ENCODE measurements around the gene MAPK8. TPM values are rescaled to one million over a fixed set of nuclear protein-coding genes. Genes with fewer than 3 reads are reported as not detected.

MAPK8 gene
- polyA plus RNA-seq, 3 donors: 18.4 to 21.1 (median 18.5) TPM

DNA sequence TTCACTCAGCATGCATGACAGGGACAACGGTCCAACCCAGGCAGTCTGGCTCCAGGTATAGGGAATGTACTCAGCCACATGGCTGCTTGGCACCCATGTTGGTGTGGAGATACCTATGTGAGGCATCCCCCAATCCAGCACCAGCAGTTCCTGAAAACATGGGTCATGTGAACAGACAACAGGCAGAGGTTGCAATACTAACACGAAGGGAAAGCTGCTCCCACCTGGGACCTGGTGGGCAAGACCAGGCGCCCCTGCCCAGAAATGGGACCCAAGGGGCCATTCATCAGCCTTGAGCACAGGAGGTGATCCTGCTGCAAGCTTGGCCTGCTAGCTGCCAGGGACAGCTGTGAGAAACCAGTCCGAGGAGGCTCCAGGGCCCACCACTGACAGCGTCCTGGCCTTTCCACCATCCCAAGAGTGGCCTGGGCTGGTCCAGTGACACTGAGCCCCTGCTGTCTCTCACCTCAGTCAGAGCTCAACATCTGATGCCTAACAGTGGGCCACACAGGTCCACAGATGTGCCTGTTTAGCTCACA, 156.1 kb downstream of the MAPK8 start:
- Histone ChIP-seq H3K9me3 (replicated peaks in 1 of 2; ENCODE audit: control insufficient read depth in 1 of 2, insufficient read depth in 1 of 2, low read length in 2 of 2) (no peaks in the 10 kb centered on the region), H3K9ac (ENCODE audit: insufficient read depth, low read length, poor library complexity, severe bottlenecking) (no peak overlapping the region), H3K4me3 (replicated peaks in 1 of 3; ENCODE audit: low read depth in 2 of 3, low read length in 3 of 3) (no peak overlapping the region), H4K20me1 (ENCODE audit: insufficient read depth, low read length) (no peaks in the 10 kb centered on the region), H3K4me1 (ENCODE audit: control insufficient read depth in 1 of 2, insufficient read depth in 2 of 2, low read length in 2 of 2) (peaks cover 7 to 10% of the 10 kb centered on the region in 2 donors), H2AFZ (ENCODE audit: insufficient read depth, low read depth, low read length, poor library complexity, severe bottlenecking) (no peak overlapping the region), H3K4me2 (replicated peaks; ENCODE audit: extremely low read depth, low read length, poor library complexity, severe bottlenecking) (no peak overlapping the region), H3K27ac (ENCODE audit: low read depth in 1 of 2, low read length in 2 of 2) (no peak overlapping the region), H3K36me3 (replicated peaks in 1 of 2; ENCODE audit: control insufficient read depth in 1 of 2, insufficient read depth in 2 of 2, low read length in 2 of 2) (no peaks in the 10 kb centered on the region), H3K27me3 (ENCODE audit: control insufficient read depth in 2 of 2, insufficient read depth in 2 of 2, low read length in 2 of 2) (no peaks in the 10 kb centered on the region), H3K79me2 (ENCODE audit: insufficient read depth, low read length) (no peaks in the 10 kb centered on the region)
- H3K4me3 Mint-ChIP-seq: no peak overlapping the region
- TF ChIP-seq, protein P1, sequence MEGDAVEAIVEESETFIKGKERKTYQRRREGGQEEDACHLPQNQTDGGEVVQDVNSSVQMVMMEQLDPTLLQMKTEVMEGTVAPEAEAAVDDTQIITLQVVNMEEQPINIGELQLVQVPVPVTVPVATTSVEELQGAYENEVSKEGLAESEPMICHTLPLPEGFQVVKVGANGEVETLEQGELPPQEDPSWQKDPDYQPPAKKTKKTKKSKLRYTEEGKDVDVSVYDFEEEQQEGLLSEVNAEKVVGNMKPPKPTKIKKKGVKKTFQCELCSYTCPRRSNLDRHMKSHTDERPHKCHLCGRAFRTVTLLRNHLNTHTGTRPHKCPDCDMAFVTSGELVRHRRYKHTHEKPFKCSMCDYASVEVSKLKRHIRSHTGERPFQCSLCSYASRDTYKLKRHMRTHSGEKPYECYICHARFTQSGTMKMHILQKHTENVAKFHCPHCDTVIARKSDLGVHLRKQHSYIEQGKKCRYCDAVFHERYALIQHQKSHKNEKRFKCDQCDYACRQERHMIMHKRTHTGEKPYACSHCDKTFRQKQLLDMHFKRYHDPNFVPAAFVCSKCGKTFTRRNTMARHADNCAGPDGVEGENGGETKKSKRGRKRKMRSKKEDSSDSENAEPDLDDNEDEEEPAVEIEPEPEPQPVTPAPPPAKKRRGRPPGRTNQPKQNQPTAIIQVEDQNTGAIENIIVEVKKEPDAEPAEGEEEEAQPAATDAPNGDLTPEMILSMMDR (IDR thresholded peaks at IDR 0.05): no peak
- H3K27ac Mint-ChIP-seq: no peak overlapping the region
- H3K9me3 Mint-ChIP-seq: peaks cover 0 to 3% (median 0%) of the 10 kb centered on the region in 7 donors
- peaks cover 4% of the 10 kb centered on the region for H3K4me1 Mint-ChIP-seq
- no peaks in the 10 kb centered on the region for H3K36me3 Mint-ChIP-seq
- H3K27me3 Mint-ChIP-seq (ENCODE audit: low read depth in 3 of 3): peaks cover 3 to 13% (median 9%) of the 10 kb centered on the region in 3 donors
- peak in 1 of 3 donors; percentile 1 for DNase-seq
- intact Hi-C loops (cut with micrococcal nuclease): no loop called here
- WGBS (ENCODE audit: insufficient coverage): 88% methylated on average over 5 of the region's 5 CpGs

- Histone ChIP-seq H3K36me3 (replicated peaks in 1 of 2; ENCODE audit: control insufficient read depth in 1 of 2, insufficient read depth in 2 of 2, low read length in 2 of 2) (no peaks in the 10 kb centered on the region), H3K27me3 (ENCODE audit: control insufficient read depth in 2 of 2, insufficient read depth in 2 of 2, low read length in 2 of 2) (no peaks in the 10 kb centered on the region), H3K4me2 (replicated peaks; ENCODE audit: extremely low read depth, low read length, poor library complexity, severe bottlenecking) (no peak overlapping the region), H3K27ac (ENCODE audit: low read depth in 1 of 2, low read length in 2 of 2) (no peak overlapping the region), H3K4me1 (ENCODE audit: control insufficient read depth in 1 of 2, insufficient read depth in 2 of 2, low read length in 2 of 2) (peaks cover 7 to 9% of the 10 kb centered on the region in 2 donors), H3K9ac (ENCODE audit: insufficient read depth, low read length, poor library complexity, severe bottlenecking) (no peak overlapping the region), H3K4me3 (replicated peaks in 1 of 3; ENCODE audit: low read depth in 2 of 3, low read length in 3 of 3) (no peak overlapping the region), H2AFZ (ENCODE audit: insufficient read depth, low read depth, low read length, poor library complexity, severe bottlenecking) (no peak overlapping the region), H3K9me3 (replicated peaks in 1 of 2; ENCODE audit: control insufficient read depth in 1 of 2, insufficient read depth in 1 of 2, low read length in 2 of 2) (no peaks in the 10 kb centered on the region), H4K20me1 (ENCODE audit: insufficient read depth, low read length) (no peaks in the 10 kb centered on the region), H3K79me2 (ENCODE audit: insufficient read depth, low read length) (no peaks in the 10 kb centered on the region)
- H3K9me3 Mint-ChIP-seq: peaks cover 0 to 3% (median 0%) of the 10 kb centered on the region in 7 donors
- H3K4me1 Mint-ChIP-seq: peaks cover 4% of the 10 kb centered on the region
- TF ChIP-seq, protein P1 (IDR thresholded peaks at IDR 0.05): no peak
- peak in 1 of 3 donors; percentile 2 for DNase-seq
- no peak overlapping the region for H3K27ac Mint-ChIP-seq
- intact Hi-C loops (cut with micrococcal nuclease): no loop called here
- H3K36me3 Mint-ChIP-seq: no peaks in the 10 kb centered on the region
- WGBS (ENCODE audit: insufficient coverage): 71% methylated on average over 4 of the region's 8 CpGs
- H3K4me3 Mint-ChIP-seq: no peak overlapping the region
- H3K27me3 Mint-ChIP-seq (ENCODE audit: low read depth in 3 of 3): peaks cover 4 to 12% (median 12%) of the 10 kb centered on the region in 3 donors
These were observed 157.0 kb downstream of the MAPK8 start for GRCh38 chr10:48463318-48464003.
